Inferior parietal cortex (tissue), 1 donor: ENCODE data around the gene C1RL.
"Not testable (repeated sequence)": the region's sequence is repeated elsewhere in the genome, so short reads cannot be mapped to it uniquely, and the experiment has no call there.

Source experiments
- DNase-seq: peaks from one replicate; pipeline ENCODE4 v3.0.0-alpha.2; 2016; ENCODE audit errors: extremely low spot score

C1RL gene

GRCh38 chr12:7061596-7061995, 47.4 kb downstream of the C1RL start:
- no peak for DNase-seq

- DNase-seq, result no peak
Observed at GRCh38 chr12:7061138-7061537, 47.9 kb downstream of the C1RL start.

GRCh38 chr12:7060353-7060954, 48.6 kb downstream of the C1RL start, which contains the start of gene C1S:
Gene C1S (plus strand): TSS chr12:7060718. CDS start chr12:7061913, 1,195 bp downstream.
- DNase-seq, result peak; percentile 38

GRCh38 chr12:7059780-7060179, 49.2 kb downstream of the C1RL start:
- DNase-seq, result no peak

GRCh38 chr12:7058850-7059395, 50.1 kb downstream of the C1RL start:
- no peak for DNase-seq

GRCh38 chr12:7058163-7058845, 50.7 kb downstream of the C1RL start:
- no peak for DNase-seq

GRCh38 chr12:7055736-7056135, 53.3 kb downstream of the C1RL start:
- DNase-seq, result not testable (repeated sequence)

GRCh38 chr12:7054925-7055324, 54.1 kb downstream of the C1RL start:
- no peak for DNase-seq

GRCh38 chr12:7049973-7050372, 59.0 kb downstream of the C1RL start:
- not testable (repeated sequence) for DNase-seq

- DNase-seq, result not testable (repeated sequence)
Observed at GRCh38 chr12:7049445-7049951, 59.5 kb downstream of the C1RL start.

GRCh38 chr12:7047306-7047705, 61.7 kb downstream of the C1RL start:
- no peak for DNase-seq

- DNase-seq, result no peak
Observed at GRCh38 chr12:7046383-7047105, 62.5 kb downstream of the C1RL start.

- DNase-seq, result no peak
Observed at GRCh38 chr12:7045913-7046312, 63.1 kb downstream of the C1RL start.
